SJCRH30 (cell line): ENCODE data around the gene CLDN2. TPM values are rescaled to one million over a fixed set of nuclear protein-coding genes. Genes with fewer than 3 reads are reported as not detected.

Experiments
- DNase-seq, 2 experiments: peaks; one replicate each; pipeline ENCODE4 v3.0.0-alpha.2; 2015 to 2020
- H3K27ac ChIP-seq: fragments of 250-450 bp; sonication (Bioruptor Pico); 2 replicates; pipeline ENCODE4 v1.5.1; 2020; ENCODE audit warnings: mild to moderate bottlenecking, moderate library complexity
- H3K27me3 ChIP-seq: fragments of 250-450 bp; sonication (Bioruptor Pico); 2 replicates; pipeline ENCODE4 v1.5.1; 2020; ENCODE audit warnings: mild to moderate bottlenecking, moderate library complexity
- H3K36me3 ChIP-seq: fragments of 250-450 bp; sonication (Bioruptor Pico); 2 replicates; pipeline ENCODE4 v1.5.1; 2020; ENCODE audit warnings: mild to moderate bottlenecking, moderate library complexity
- H3K4me1 ChIP-seq: fragments of 250-450 bp; sonication (Bioruptor Pico); 2 replicates; pipeline ENCODE4 v1.5.1; 2020; ENCODE audit warnings: mild to moderate bottlenecking, moderate library complexity
- H3K4me3 ChIP-seq: fragments of 250-450 bp; sonication (Bioruptor Pico); 2 replicates; pipeline ENCODE4 v1.5.1; 2020; ENCODE audit warnings: mild to moderate bottlenecking, moderate library complexity
- H3K9me3 ChIP-seq: fragments of 250-450 bp; sonication (Bioruptor Pico); replicated peaks from 2 replicates; pipeline ENCODE4 v1.5.1; 2020; ENCODE audit warnings: mild to moderate bottlenecking, moderate library complexity
- total RNA-seq: library from RNA; depleted of rRNA; stranded (reverse); fragments of >200 nt; shearing (Covaris generic); gene quantifications from 2 replicates; pipeline ENCODE4 v1.2.3, GENCODE V29; 2014

The CLDN2 gene
- total RNA-seq, 1 experiment from 2014 or later = not detected

DNA sequence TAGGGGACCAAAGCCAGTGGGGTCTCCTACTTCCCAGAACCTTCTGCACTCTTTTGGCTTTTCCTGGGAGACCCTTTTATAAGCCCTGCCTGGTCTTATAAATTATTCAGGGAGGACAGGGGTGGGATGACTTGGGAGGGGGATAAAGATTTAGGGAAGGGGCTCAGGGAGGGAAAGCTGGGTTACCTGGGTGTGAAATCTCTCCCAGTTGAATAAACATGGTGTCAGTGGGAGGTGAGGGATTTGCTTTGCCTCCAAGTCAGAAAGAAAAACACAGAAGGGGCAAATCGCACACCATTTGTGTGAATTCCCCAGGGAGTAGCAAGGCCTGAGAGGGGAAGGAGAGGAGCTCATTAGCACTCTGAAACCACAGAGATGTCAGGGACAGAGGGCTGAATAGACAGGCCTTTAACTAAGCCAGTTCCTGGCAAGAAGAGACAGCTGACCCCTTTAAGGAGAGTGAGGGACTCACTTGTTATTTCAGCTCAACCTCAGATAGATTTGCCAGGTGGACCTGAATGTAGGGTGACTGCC lies 16.8 kb upstream of the CLDN2 start, which contains the start of gene RIPPLY1:
Gene RIPPLY1 (minus strand): TSS at position 51 of the 534 bp plus-strand sequence. CDS start 54 bp downstream, outside the sequence.
- H3K36me3 ChIP-seq = no peaks in the 10 kb centered on the region; the same call in 1 of the 2 replicates
- no peak within 1 kb of the TSS; the same call in 1 of the 2 replicates for H3K27ac ChIP-seq
- peaks cover 24% of the 10 kb centered on the region for H3K4me1 ChIP-seq
- no peaks in the 10 kb centered on the region for H3K9me3 ChIP-seq
- no peak within 1 kb of the TSS for H3K4me3 ChIP-seq
- H3K27me3 ChIP-seq = no peaks in the 10 kb centered on the region
- peak; percentile 54 to 81 for DNase-seq

DNA sequence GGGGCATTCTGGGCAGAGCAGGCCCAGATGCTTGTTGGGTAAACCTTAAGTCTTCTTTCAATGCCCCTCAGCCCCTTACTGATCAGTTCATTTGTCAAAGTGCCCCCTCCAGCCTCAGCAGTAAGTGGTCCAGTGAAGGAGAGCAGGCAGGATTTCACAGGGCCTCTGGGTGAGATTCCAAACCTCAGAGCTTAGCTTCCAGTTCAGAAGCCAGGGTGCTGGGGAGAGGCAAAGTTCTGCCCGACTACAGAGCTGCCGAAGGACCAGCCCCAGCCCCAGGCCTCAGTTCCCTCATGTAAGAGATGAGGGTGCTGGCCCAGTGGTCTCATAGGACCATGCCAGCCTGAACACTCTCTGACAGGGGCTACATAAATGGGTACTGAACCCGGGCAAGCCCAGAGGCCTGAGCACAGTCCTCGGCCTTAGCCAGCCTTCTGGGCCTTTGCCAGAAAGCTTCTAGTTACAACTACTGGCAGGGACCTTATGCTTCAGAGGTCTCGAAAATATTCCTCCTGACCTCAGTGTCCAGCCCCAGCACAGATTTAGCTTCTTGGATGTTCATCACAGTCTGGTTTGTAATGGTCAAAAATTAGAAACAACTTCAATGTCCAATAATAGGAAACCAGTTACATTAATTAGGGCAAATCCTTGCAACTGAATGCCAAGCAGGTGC lies 16.2 kb upstream of the CLDN2 start:
- Histone ChIP-seq H3K27ac (no peak overlapping the region; the same call in 1 of the 2 replicates), H3K4me1 (peaks cover 19% of the 10 kb centered on the region), H3K27me3 (no peaks in the 10 kb centered on the region), H3K4me3 (no peak overlapping the region), H3K36me3 (no peaks in the 10 kb centered on the region), H3K9me3 (no peaks in the 10 kb centered on the region)
- DNase-seq = peak in 1 of 2 experiments; percentile 39

DNA sequence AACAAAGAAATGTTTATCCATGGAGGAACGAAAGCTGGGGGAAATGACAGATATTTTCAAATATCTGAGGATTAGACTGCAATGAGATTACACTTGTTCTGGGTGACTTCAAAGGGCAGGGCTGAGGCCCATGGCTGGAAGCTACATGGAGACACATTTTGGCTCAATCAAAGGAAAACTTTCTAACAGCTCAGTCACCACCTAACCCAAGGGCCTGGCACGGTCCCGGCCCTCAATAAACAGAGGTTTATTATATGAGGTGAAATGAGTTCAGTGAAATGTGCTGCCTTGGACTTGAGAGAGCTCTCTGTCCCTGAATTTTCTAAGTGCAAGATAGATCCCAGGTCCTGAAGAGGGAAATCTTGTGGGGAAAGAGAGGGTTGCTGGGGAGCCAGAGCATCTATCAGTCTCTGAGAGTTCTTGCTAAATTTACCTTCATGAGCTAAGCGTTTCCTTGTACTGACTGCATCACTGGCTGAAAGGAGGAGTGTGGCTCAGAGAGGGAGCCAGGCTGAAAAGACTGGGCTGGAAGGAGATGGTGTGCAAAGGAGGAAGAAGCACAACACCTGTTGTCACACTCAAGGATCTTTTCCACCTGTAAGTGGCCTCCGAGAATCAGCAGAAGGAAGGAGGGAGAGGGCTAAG lies 15.0 kb upstream of the CLDN2 start:
- Histone ChIP-seq H3K4me1 (peaks cover 15% of the 10 kb centered on the region), H3K27ac (no peak overlapping the region), H3K4me3 (no peak overlapping the region), H3K27me3 (no peaks in the 10 kb centered on the region), H3K9me3 (no peaks in the 10 kb centered on the region), H3K36me3 (no peaks in the 10 kb centered on the region)
- no peak for DNase-seq

DNA sequence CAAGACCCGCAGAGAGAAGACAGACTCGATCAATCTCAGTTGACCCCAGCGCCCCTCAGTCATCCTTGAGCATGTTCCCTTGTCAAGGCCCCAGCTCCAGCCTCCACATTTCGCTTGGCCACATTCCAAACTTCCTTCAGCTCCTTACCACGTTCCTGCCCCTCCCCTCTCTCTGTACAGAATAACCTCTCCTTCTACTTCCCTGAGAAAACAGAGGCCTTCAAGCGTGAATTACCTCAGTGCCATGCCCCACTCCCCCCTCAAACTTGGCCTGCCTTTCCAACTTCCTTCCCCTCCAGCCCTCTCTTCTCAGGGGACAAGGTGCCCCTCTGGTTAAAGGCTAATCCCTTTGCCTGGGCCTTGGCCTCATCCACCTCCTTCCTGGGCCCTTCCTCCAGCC lies 13.8 kb upstream of the CLDN2 start:
- Histone ChIP-seq H3K9me3 (no peaks in the 10 kb centered on the region), H3K27ac (no peak overlapping the region), H3K4me3 (no peak overlapping the region), H3K4me1 (peaks cover 15% of the 10 kb centered on the region), H3K27me3 (no peaks in the 10 kb centered on the region), H3K36me3 (no peaks in the 10 kb centered on the region)
- peak in 1 of 2 experiments; percentile 11 for DNase-seq

DNA sequence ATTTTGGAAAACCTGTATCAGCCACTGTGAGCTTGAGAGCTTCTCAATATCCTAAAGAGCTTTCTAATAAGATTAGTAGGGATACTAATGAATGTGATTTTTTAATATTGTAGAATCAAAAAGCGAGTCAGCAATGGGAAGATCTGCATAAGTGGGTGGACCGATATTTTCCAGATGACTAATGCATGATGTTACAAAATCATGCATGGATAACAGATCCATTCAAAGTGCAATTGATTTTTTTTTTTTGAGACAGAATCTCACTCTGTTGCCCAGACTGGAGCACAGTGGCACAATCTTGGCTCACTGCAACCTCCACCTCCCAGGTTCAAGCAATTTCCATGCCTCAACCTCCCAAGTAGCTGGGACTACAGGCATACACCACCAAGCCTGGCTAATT lies 7.3 kb upstream of the CLDN2 start:
- H3K27ac ChIP-seq = no peak overlapping the region
- DNase-seq = no peak
- no peaks in the 10 kb centered on the region for H3K9me3 ChIP-seq
- no peak overlapping the region for H3K4me3 ChIP-seq
- H3K4me1 ChIP-seq = no peaks in the 10 kb centered on the region
- no peaks in the 10 kb centered on the region for H3K27me3 ChIP-seq
- no peaks in the 10 kb centered on the region for H3K36me3 ChIP-seq

DNA sequence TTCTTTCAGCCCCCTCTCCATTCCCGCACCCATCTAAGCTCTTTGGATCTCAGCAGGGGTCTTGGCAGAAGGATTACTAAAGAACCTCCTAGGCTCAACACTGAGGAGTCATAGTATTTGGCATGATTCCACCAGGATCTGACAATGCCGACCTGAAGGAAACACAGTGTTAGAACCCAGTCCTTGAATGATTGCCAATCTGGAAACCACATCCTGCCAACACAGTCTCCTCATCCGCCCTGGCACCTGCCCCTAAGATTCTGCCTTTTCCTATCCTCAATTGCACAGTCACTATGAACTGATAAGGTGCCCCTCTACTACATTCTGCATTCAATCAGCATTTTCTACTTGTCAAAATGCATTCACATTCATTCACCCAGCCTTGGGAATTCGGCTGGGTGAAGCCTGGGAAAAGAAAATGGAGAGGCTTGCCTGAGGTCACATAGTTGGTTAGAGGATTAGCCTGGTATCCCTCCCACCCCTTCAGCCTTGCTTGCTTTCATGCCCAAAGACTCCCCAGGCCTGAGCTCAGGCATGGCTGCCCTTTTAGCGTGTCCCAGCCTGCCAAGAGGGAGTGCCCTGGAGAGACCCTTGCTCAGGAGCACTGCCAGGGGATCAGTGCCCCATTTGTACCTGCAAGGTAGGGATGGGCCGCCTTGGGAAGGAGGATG lies 2.2 kb upstream of the CLDN2 start:
- Histone ChIP-seq H3K4me3 (no peak overlapping the region), H3K9me3 (no peaks in the 10 kb centered on the region), H3K36me3 (no peaks in the 10 kb centered on the region), H3K27ac (no peak overlapping the region), H3K4me1 (no peaks in the 10 kb centered on the region), H3K27me3 (no peaks in the 10 kb centered on the region)
- DNase-seq = peak in 1 of 2 experiments; percentile 17

DNA sequence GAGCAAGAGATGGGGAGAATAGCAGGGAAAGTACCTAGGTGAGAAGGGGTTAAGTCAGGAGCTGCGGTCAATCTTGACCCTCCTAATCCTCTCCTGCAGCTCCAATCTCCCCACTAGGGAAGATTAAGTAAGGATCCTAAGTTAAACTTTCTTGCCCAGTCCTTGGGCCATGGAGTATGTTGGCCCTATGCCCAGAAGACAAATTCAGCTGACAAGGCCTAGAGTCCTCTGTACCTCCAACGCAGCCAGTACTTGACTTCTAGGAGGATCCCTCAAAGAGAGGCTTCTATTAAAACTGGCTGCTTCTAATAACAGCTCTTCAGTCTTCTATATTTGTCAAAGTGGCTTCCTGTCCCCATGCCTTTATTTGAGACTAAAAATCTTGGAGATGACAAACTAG lies 1.4 kb downstream of the CLDN2 start:
- H3K36me3 ChIP-seq = no peaks in the 10 kb centered on the region
- no peak overlapping the region for H3K4me3 ChIP-seq
- no peaks in the 10 kb centered on the region for H3K9me3 ChIP-seq
- no peaks in the 10 kb centered on the region for H3K27me3 ChIP-seq
- no peak for DNase-seq
- H3K27ac ChIP-seq = no peak overlapping the region
- H3K4me1 ChIP-seq = no peaks in the 10 kb centered on the region

DNA sequence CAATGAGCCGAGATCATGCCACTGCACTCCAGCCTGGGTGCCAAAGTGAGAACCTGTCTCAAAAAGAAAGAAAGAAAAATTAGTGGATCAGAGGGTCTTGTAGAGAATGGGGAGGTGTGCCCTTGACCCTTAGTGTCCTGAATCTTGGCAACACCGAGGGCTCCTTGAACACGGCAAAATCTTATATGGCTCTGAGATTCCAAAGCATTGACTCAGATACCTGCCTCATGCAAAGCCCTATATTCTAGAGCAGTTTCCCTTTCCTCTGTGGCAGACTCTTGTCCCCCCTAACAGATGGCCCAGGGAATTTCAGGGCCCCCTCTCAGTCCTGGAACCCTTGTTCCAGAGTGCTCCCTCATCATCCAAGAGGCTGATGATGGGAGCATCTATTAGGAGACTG lies 6.8 kb downstream of the CLDN2 start:
- no peak for DNase-seq
- H3K4me3 ChIP-seq = no peak overlapping the region
- no peaks in the 10 kb centered on the region for H3K27me3 ChIP-seq
- H3K27ac ChIP-seq = no peak overlapping the region
- no peaks in the 10 kb centered on the region for H3K9me3 ChIP-seq
- H3K4me1 ChIP-seq = no peaks in the 10 kb centered on the region
- H3K36me3 ChIP-seq = no peaks in the 10 kb centered on the region

DNA sequence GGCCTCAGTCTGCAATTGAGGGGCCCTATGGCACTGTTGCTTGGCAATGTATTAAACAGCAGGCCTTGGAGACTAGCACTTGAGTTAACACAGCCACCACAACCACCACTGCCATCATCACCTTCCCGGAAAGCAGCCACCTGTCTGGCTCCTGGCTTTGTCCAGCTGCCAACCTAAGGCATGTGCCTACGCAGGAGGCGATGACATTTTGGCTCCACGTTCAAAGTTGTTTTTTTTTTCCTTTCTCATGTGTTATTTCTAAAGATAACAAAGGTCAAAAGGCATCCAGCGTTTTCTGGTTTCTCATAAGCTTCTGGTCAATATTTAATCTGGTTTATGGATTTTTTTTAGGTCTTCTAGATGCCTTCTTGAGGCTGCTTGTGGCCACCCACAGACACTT lies 7.5 kb downstream of the CLDN2 start:
- no peak overlapping the region for H3K4me3 ChIP-seq
- no peaks in the 10 kb centered on the region for H3K27me3 ChIP-seq
- H3K4me1 ChIP-seq = no peaks in the 10 kb centered on the region
- no peaks in the 10 kb centered on the region for H3K9me3 ChIP-seq
- no peaks in the 10 kb centered on the region for H3K36me3 ChIP-seq
- H3K27ac ChIP-seq = no peak overlapping the region
- no peak for DNase-seq

DNA sequence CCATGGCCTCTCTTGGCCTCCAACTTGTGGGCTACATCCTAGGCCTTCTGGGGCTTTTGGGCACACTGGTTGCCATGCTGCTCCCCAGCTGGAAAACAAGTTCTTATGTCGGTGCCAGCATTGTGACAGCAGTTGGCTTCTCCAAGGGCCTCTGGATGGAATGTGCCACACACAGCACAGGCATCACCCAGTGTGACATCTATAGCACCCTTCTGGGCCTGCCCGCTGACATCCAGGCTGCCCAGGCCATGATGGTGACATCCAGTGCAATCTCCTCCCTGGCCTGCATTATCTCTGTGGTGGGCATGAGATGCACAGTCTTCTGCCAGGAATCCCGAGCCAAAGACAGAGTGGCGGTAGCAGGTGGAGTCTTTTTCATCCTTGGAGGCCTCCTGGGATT lies 8.0 kb downstream of the CLDN2 start:
- no peak overlapping the region for H3K27ac ChIP-seq
- no peak overlapping the region for H3K4me3 ChIP-seq
- H3K27me3 ChIP-seq = no peaks in the 10 kb centered on the region
- no peaks in the 10 kb centered on the region for H3K9me3 ChIP-seq
- peak in 1 of 2 experiments; percentile 27 for DNase-seq
- no peaks in the 10 kb centered on the region for H3K36me3 ChIP-seq
- H3K4me1 ChIP-seq = no peaks in the 10 kb centered on the region

DNA sequence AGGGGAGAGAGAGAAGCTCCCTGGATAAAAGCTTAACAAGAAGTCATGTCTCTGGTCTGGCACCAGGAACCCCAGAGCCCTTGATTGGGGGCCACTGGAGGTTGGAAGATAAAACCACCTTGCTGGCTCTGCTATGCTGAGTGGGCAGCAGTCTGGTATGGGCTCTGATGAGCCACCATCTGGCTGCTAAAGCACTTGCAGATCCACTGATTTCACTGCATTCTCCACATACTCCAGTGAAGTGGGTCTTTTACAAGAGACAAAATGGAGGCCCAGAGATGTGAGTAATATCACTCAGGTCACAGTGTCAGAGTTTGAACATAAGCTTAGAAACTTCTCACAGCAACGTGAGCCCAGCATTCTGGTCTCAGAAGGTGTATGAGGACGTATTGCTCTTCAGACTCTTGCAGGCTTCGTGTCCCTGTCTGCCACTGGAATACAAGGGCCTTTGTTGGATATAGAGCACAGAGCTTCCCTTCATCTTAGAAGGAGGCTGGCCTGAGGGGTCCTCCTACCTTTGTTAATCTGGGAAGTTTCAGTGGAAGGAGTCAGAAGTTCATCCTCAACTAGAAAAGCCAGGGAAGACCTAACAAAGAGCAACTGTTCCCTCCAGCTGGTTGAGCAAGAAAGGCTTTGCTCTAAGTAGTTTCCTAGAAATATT lies 11.8 kb downstream of the CLDN2 start:
- DNase-seq = no peak
- H3K4me3 ChIP-seq = no peak overlapping the region
- no peak overlapping the region for H3K27ac ChIP-seq
- no peaks in the 10 kb centered on the region for H3K36me3 ChIP-seq
- no peaks in the 10 kb centered on the region for H3K4me1 ChIP-seq
- H3K9me3 ChIP-seq = no peaks in the 10 kb centered on the region
- no peaks in the 10 kb centered on the region for H3K27me3 ChIP-seq

DNA sequence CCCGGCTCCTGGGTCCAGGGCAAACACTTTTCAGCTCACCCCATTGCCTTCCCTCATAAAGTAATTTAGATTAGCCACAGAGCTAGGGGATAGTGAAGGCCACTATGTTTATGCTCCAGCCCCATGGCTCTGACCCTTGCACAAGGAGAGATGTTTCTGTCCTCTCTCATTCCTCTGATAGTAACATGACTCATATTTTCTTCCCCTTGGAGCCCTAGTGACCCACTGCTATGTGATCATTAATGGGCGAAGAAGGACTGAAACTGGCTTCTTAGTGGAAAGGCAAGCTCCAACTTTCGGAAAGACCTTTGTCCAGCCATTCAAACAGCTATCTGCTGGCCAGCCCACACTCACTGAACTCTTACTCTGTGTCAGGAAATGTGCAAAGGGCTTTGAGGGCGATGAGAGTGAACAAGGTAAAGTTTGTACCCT lies 12.3 kb downstream of the CLDN2 start:
- H3K27ac ChIP-seq = no peak overlapping the region
- H3K9me3 ChIP-seq = no peaks in the 10 kb centered on the region
- H3K4me1 ChIP-seq = no peaks in the 10 kb centered on the region
- H3K4me3 ChIP-seq = no peak overlapping the region
- DNase-seq = no peak
- no peaks in the 10 kb centered on the region for H3K36me3 ChIP-seq
- H3K27me3 ChIP-seq = no peaks in the 10 kb centered on the region

DNA sequence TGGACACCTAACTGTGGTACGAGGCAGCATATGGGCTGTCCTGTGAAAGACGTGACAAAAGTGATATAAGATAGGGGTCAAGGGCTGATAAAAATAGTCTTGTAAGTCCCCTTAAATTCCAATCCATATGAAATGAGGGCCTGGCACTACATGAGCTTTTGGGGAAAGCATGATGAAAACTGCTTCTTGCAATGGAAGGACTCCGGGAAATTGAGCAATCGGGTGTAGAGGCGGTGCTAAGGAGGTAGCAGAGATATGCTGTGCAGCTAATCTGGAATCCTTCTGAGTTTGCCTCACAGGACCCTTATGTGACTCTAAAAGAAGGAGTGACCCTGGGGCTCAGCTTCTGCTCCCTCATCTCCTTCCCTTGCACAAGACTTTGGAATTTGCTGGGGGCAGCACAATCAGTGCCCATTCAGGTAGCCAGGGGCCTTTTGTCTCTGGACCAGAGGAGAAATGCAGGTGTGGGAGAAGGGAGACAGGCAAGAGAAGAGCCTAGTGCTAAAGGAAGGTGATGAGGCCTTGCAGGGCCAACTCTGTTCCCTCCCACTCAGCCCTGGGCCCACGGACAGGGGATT lies 12.8 kb downstream of the CLDN2 start:
- no peak for DNase-seq
- Histone ChIP-seq H3K27me3 (no peaks in the 10 kb centered on the region), H3K27ac (no peak overlapping the region), H3K36me3 (no peaks in the 10 kb centered on the region), H3K4me3 (no peak overlapping the region), H3K4me1 (no peaks in the 10 kb centered on the region), H3K9me3 (no peaks in the 10 kb centered on the region)

DNA sequence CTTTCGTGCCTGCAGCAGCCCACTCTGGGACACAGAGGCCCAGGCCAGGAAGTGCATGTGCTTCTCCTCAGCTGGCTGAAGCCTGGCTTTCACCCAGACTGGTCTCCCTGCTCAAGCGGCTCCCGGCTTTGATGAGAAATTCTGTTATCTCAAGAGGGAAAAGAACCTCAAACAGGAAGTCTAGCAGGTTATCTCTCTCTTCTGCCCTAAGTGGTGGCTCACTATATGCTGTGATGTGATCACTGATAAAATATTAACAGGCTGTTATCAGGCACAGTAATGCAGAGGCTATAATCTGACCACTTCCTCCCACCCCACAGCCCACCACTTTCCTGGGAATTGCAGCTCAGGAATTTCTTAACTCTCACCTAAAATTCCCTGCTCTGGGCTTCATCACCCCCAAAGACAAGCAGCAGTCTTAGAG lies 13.3 kb downstream of the CLDN2 start:
- Histone ChIP-seq H3K36me3 (no peaks in the 10 kb centered on the region), H3K27ac (no peak overlapping the region), H3K4me1 (no peaks in the 10 kb centered on the region), H3K4me3 (no peak overlapping the region), H3K27me3 (no peaks in the 10 kb centered on the region), H3K9me3 (no peaks in the 10 kb centered on the region)
- DNase-seq = no peak
